Measurements from ENCODE around the gene SELENOO. TPM values are rescaled to one million over a fixed set of nuclear protein-coding genes. Genes with fewer than 3 reads are reported as not detected.

SELENOO gene
- total and polyA plus RNA-seq, 8 donors = 18.5 to 28.9 (median 21.8) TPM

DNA sequence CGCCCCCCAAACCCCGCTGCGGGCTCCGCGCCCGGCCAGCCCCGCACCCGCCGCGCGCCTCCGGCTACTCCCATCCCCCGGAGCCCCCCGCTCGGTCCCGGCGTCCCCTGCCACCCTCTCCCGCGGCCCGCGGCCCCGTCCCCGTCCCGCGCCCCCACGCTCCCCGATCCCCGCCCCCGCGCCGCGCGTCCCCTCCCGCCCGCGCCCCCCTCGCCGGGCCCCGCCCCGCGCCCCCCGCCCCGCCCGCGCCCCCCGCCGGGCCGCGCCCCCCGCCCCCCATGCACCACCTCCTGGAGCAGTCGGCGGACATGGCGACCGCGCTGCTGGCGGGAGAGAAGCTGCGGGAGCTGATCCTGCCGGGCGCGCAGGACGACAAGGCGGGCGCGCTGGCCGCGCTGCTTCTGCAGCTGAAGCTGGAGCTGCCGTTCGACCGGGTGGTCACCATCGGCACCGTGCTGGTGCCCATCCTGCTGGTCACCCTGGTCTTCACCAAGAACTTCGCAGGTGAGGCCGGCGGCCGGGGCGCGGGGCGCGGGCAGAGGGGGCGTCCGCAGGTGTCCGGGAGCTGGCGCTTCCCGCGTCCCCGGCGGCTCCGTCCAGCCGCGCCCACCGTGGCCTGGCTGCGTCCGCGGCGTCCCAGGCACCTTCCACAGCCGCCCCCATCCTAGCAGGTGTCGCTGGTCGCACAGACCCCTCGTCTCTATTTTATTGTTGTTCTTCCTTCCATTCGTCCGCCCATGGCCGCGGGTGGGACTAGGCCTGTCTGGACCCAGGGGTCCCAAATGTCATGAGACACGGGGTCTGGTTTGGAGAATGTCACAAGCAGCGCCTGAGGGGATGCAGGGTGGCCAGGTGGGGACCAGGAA is 30.1 kb upstream of the SELENOO start, which contains the start of gene PANX2:
TSS of gene PANX2 (plus strand) at position 279 of the 866 bp plus-strand sequence. CDS start at position 279, 0 bp downstream.
- peaks cover 0 to 21% of the 10 kb centered on the region in 2 donors for H3K4me1 ChIP-seq
- H3K4me3 ChIP-seq = peak within 1 kb of the TSS; percentile 21 to 45
- intact Hi-C loops (cut with DNase I) = no loop called here
- no peaks in the 10 kb centered on the region for H3K9me3 ChIP-seq
- no peak within 1 kb of the TSS for H3K27ac ChIP-seq
- H3K27me3 ChIP-seq = peaks cover 18 to 49% of the 10 kb centered on the region in 2 donors
- TF ChIP-seq, protein P1, sequence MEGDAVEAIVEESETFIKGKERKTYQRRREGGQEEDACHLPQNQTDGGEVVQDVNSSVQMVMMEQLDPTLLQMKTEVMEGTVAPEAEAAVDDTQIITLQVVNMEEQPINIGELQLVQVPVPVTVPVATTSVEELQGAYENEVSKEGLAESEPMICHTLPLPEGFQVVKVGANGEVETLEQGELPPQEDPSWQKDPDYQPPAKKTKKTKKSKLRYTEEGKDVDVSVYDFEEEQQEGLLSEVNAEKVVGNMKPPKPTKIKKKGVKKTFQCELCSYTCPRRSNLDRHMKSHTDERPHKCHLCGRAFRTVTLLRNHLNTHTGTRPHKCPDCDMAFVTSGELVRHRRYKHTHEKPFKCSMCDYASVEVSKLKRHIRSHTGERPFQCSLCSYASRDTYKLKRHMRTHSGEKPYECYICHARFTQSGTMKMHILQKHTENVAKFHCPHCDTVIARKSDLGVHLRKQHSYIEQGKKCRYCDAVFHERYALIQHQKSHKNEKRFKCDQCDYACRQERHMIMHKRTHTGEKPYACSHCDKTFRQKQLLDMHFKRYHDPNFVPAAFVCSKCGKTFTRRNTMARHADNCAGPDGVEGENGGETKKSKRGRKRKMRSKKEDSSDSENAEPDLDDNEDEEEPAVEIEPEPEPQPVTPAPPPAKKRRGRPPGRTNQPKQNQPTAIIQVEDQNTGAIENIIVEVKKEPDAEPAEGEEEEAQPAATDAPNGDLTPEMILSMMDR (IDR thresholded peaks at IDR 0.05) = no peak
- no peaks in the 10 kb centered on the region for H3K36me3 ChIP-seq
- peak in 2 of 4 donors; percentile 34 to 85 for DNase-seq
- ATAC-seq = no peak

DNA sequence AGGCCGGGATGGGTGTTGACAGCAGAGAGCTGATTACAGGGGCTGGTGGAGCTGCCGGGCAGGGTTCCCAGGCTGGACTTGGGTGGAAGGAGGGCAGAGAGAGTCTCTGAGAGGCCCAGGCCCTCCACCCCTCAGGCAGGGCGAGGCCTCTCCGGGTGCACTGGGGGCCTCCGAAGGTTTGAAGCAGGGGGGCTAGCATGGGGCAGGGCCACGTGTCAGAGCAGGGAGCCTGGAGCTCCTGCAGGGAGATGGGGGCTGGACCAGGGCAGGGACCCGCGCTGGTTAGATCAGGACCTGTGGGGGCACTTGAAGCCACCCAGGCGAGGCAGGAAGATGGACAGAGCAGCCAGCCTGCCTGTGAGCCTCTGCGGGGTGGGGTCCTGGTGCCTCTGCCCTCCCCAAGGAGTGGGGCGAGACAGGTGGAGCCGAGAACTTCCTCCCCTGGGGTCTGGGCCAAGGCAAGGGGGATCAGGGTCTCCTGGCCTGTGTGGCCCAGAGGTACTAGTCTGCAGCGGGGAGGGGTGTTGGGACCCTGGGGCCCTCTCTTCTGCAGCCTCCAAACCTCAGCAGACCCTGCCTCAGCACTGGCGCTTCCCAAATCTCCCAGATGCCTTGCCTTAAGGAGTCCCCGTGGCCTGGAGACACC is 29.4 kb upstream of the SELENOO start:
- intact Hi-C loops (cut with DNase I) = no loop called here
- DNase-seq (peak in 2 of 4 donors; percentile 33 to 69), ATAC-seq (no peak)
- Histone ChIP-seq H3K36me3 (no peaks in the 10 kb centered on the region), H3K4me3 (peak overlapping the region in 1 of 2 donors; percentile 32), H3K27ac (no peak overlapping the region), H3K4me1 (peaks cover 0 to 21% of the 10 kb centered on the region in 2 donors), H3K27me3 (peaks cover 18 to 49% of the 10 kb centered on the region in 2 donors), H3K9me3 (no peaks in the 10 kb centered on the region)
- TF ChIP-seq, protein P1 (IDR thresholded peaks at IDR 0.05) = no peak

DNA sequence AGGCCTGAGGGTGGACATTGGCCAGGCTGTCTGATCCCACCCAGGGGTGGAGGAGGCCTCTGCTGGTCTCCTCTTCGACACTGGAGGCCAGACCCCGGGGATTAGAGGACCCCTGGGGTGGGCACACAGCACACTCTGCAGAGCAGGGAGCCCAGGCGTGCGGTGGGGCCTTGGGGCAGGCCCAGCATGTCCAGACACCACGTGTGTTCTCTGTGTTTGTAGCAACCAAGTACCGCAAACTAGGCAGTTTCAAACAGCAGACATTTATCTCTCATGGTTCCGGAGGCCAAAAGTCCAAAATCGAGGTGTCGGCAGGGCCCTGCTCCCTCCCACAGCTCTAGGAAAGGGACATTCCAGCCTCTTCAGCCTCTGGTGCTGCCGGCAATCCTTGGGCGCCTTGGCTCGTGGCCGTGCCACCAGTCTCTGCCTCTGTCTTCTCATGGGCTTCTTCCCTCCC is 28.8 kb upstream of the SELENOO start:
- H3K27ac ChIP-seq = no peak overlapping the region
- H3K36me3 ChIP-seq = no peaks in the 10 kb centered on the region
- peaks cover 0 to 21% of the 10 kb centered on the region in 2 donors for H3K4me1 ChIP-seq
- TF ChIP-seq, protein P1 (IDR thresholded peaks at IDR 0.05) = no peak
- H3K9me3 ChIP-seq = no peaks in the 10 kb centered on the region
- H3K4me3 ChIP-seq = no peak overlapping the region
- ATAC-seq = no peak
- intact Hi-C loops (cut with DNase I) = no loop called here
- peak in 2 of 4 donors; percentile 24 to 69 for DNase-seq
- peaks cover 18 to 53% of the 10 kb centered on the region in 2 donors for H3K27me3 ChIP-seq

DNA sequence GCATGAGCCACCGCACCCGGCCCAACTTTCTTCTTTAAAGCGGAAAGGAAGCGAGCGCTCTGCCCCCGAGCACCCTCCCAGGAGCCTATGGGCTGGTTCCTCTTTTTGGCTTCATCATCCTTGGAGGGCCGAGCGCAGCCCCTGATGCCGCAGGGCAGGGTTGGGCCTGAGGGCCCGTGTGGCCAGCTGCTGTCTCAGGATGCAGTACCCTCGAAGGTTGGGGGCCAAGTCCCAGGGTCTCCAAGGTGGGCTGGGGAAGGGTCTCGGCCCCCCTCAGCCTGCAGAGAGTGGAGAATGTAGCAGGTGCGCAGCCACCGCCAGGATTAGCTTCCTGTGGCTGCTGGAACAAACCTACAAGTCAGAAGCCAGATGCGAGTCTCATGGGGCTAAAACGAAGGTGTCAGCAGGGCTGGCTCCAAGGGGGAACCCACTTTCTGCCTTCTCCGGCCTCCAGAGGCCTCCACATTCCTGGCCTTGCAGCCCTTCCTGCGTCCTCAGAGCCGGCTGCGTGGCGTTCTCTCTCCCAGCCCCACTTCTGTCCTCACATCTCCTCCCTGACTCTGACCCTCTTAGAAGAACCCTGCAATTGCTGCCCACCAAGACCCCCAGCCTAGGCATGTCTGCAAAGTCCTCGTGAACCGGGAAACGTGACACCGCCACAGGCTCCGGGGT is 27.4 kb upstream of the SELENOO start:
- DNase-seq (peak in 1 of 4 donors; percentile 87), ATAC-seq (peak; percentile 22)
- H3K9me3 ChIP-seq = no peaks in the 10 kb centered on the region
- H3K27me3 ChIP-seq = peaks cover 18 to 60% of the 10 kb centered on the region in 2 donors
- H3K36me3 ChIP-seq = no peaks in the 10 kb centered on the region
- no peak overlapping the region for H3K4me3 ChIP-seq
- intact Hi-C loops (cut with DNase I) = no loop called here
- TF ChIP-seq, protein P1 (IDR thresholded peaks at IDR 0.05) = no peak
- peaks cover 0 to 21% of the 10 kb centered on the region in 2 donors for H3K4me1 ChIP-seq
- no peak overlapping the region for H3K27ac ChIP-seq
